GDM1 (cell line): Measurements from ENCODE around the gene INSYN2A.

ENCODE experiments used
- DNase-seq: peaks from one replicate; lab custom pipeline; 2025; lab: John Stamatoyannopoulos, UW

INSYN2A gene

GRCh38 chr10:127196282-127197153 lies at the start of gene INSYN2A:
Gene INSYN2A (minus strand): TSS chr10:127196591. CDS start chr10:127176395, 20,196 bp downstream.
- no peak for DNase-seq

GRCh38 chr10:127245456-127245855 lies 49.1 kb upstream of the INSYN2A start:
- no peak for DNase-seq

GRCh38 chr10:127243490-127244272 lies 47.3 kb upstream of the INSYN2A start:
- DNase-seq: no peak

GRCh38 chr10:127242914-127243313 lies 46.5 kb upstream of the INSYN2A start:
- no peak for DNase-seq

GRCh38 chr10:127236266-127236665 lies 39.9 kb upstream of the INSYN2A start:
- no peak for DNase-seq

GRCh38 chr10:127234306-127234800 lies 38.0 kb upstream of the INSYN2A start:
- DNase-seq: no peak

- no peak for DNase-seq
Observed at GRCh38 chr10:127228195-127228787, 31.9 kb upstream of the INSYN2A start.

- no peak for DNase-seq
Observed at GRCh38 chr10:127227663-127228062, 31.3 kb upstream of the INSYN2A start.

GRCh38 chr10:127227027-127227426 lies 30.6 kb upstream of the INSYN2A start:
- DNase-seq: no peak

GRCh38 chr10:127221281-127221680 lies 24.9 kb upstream of the INSYN2A start:
- no peak for DNase-seq

GRCh38 chr10:127218658-127219057 lies 22.3 kb upstream of the INSYN2A start:
- DNase-seq: no peak

GRCh38 chr10:127216786-127217185 lies 20.4 kb upstream of the INSYN2A start:
- DNase-seq: no peak

GRCh38 chr10:127216274-127216673 lies 19.9 kb upstream of the INSYN2A start:
- no peak for DNase-seq

GRCh38 chr10:127215866-127216265 lies 19.5 kb upstream of the INSYN2A start:
- no peak for DNase-seq

GRCh38 chr10:127210936-127211466 lies 14.6 kb upstream of the INSYN2A start:
- DNase-seq: no peak

- DNase-seq: no peak
Observed at GRCh38 chr10:127207081-127207480, 10.7 kb upstream of the INSYN2A start.

- no peak for DNase-seq
Observed at GRCh38 chr10:127203067-127203466, 6.7 kb upstream of the INSYN2A start.

- no peak for DNase-seq
Observed at GRCh38 chr10:127200646-127201045, 4.3 kb upstream of the INSYN2A start.

GRCh38 chr10:127198721-127199120 lies 2.3 kb upstream of the INSYN2A start:
- no peak for DNase-seq

GRCh38 chr10:127198307-127198706 lies 1.9 kb upstream of the INSYN2A start:
- DNase-seq: no peak

GRCh38 chr10:127197154-127197432 lies 702 bp upstream of the INSYN2A start:
- no peak for DNase-seq

- no peak for DNase-seq
Observed at GRCh38 chr10:127195571-127196281, 665 bp downstream of the INSYN2A start.
